ENCODE measurements around the gene SYTL3.

GRCh38 chr6:158805698-158806377, 156.0 kb downstream of the SYTL3 start:
- TF ChIP-seq CTCF (IDR thresholded peaks at IDR 0.05; ENCODE audit: low read depth, low read length, poor library complexity, severe bottlenecking) (no peak), EZH2phosphoT487 (IDR thresholded peaks at IDR 0.05; ENCODE audit: borderline replicate concordance, low read length) (no peak)

Measured in DOHH2 (cell line).